Neural progenitor cell (in vitro differentiated cells): ENCODE measurements around the gene MME. TPM values are rescaled to one million over a fixed set of nuclear protein-coding genes. Genes with fewer than 3 reads are reported as not detected.

ENCODE experiments used
- DNase-seq: peaks from one replicate; pipeline ENCODE4 v3.0.0-alpha.2; 2016; ENCODE audit warnings: low spot score
- H2AFZ ChIP-seq: fragments of 200-600 bp; sonication (generic); replicated peaks from 2 replicates; pipeline ENCODE4 v1.6.1; 2016; ENCODE audit warnings: antibody characterized with exemption
- H3F3A ChIP-seq: fragments of 200-600 bp; sonication (generic); 2 replicates; pipeline ENCODE4 v1.6.1; 2016; ENCODE audit warnings: antibody characterized with exemption, low read depth
- H3K27ac ChIP-seq: fragments of 200-600 bp; sonication (generic); 2 replicates; pipeline ENCODE4 v1.5.1; 2016; ENCODE audit warnings: mild to moderate bottlenecking
- H3K27me3 ChIP-seq: fragments of 200-600 bp; sonication (generic); 2 replicates; pipeline ENCODE4 v1.6.1; 2016; ENCODE audit warnings: mild to moderate bottlenecking, moderate library complexity
- H3K36me3 ChIP-seq: fragments of 200-600 bp; sonication (generic); 2 replicates; pipeline ENCODE4 v1.5.1; 2016
- H3K4me1 ChIP-seq: fragments of 200-600 bp; sonication (generic); 2 replicates; pipeline ENCODE4 v1.6.1; 2016; ENCODE audit warnings: mixed run types
- H3K4me2 ChIP-seq: fragments of 200-600 bp; sonication (generic); 2 replicates; pipeline ENCODE4 v1.6.1; 2016
- H3K4me3 ChIP-seq: fragments of 200-600 bp; sonication (generic); 2 replicates; pipeline ENCODE4 v1.5.1; 2016
- H3K79me2 ChIP-seq: fragments of 200-600 bp; sonication (generic); 2 replicates; pipeline ENCODE4 v1.6.1; 2016; ENCODE audit warnings: low read depth
- H3K9ac ChIP-seq: fragments of 200-600 bp; sonication (generic); 2 replicates; pipeline ENCODE4 v1.6.1; 2016
- H3K9me3 ChIP-seq: fragments of 200-600 bp; sonication (generic); 2 replicates; pipeline ENCODE4 v1.5.1; 2016; ENCODE audit warnings: low read depth
- H4K20me1 ChIP-seq: fragments of 200-600 bp; sonication (generic); 2 replicates; pipeline ENCODE4 v1.6.1; 2016; ENCODE audit warnings: low read depth
- H3K27ac Mint-ChIP-seq: 3 replicates; pipeline ENCODE4 v1.8.0; 2021; ENCODE audit warnings: mixed read lengths
- H3K27me3 Mint-ChIP-seq: 2 replicates; pipeline ENCODE4 v1.8.0; 2022; ENCODE audit warnings: low read depth, mild to moderate bottlenecking, inconsistent platforms, moderate library complexity, mixed read lengths; ENCODE audit not compliant: insufficient read depth
- H3K36me3 Mint-ChIP-seq: 3 replicates; pipeline ENCODE4 v1.8.0; 2021; ENCODE audit warnings: mixed read lengths
- H3K4me1 Mint-ChIP-seq: 3 replicates; pipeline ENCODE4 v1.8.0; 2021; ENCODE audit warnings: mixed read lengths
- H3K4me3 Mint-ChIP-seq: 3 replicates; pipeline ENCODE4 v1.8.0; 2021; ENCODE audit warnings: mild to moderate bottlenecking, moderate library complexity, mixed read lengths
- H3K9me3 Mint-ChIP-seq: 3 replicates; pipeline ENCODE4 v1.8.0; 2020; ENCODE audit warnings: mixed read lengths
- EZH2 ChIP-seq: fragments of 200-600 bp; sonication (generic); IDR thresholded peaks from 2 replicates; pipeline ENCODE4 v1.6.1; 2017; ENCODE audit warnings: antibody characterized with exemption, mild to moderate bottlenecking, moderate library complexity
- EZH2phosphoT487 ChIP-seq: fragments of 200-600 bp; sonication (generic); IDR thresholded peaks from 2 replicates; pipeline ENCODE4 v1.6.1; 2017; ENCODE audit warnings: antibody characterized with exemption
- total RNA-seq: library from RNA; depleted of rRNA; stranded (reverse); fragments of >200 nt; gene quantifications from 2 replicates; pipeline ENCODE4 v1.2.3, GENCODE V29; 2015; ENCODE audit warnings: low replicate concordance
- TF ChIP-seq, protein P1 (sequence below): fragments of 200-600 bp; sonication (generic); IDR thresholded peaks from 2 replicates; pipeline ENCODE4 v1.5.1; 2017; ENCODE audit warnings: antibody characterized with exemption, mild to moderate bottlenecking

The MME gene
- total RNA-seq, 1 donor from 2014 or later: 5.0 TPM

DNA sequence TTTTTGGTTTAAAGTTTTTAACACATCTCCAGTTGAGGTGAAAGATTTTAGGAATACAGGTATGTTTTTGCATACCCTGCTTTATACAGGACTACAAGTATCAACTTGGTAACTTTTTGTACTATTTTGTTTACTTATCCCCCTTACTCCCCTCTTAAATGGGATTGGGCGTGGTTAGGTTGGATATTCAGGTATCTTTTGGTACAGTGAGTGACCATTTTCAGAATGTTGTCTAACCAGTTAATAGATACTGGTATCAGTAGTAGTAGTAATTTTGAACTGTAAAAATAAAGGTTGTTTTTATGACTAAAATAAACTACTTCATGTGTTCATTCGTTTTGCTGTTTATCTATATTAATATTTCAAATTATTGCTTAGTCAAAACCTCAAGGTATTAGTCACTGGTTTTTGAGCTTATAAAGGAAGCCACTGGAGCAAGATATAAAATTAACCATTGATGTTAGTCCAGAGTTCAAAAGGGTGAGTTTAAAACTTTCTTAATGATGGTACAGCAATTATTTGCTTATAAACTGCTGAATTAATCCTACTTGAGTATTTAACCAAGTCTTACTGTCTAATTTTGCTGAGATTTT, 3.3 kb downstream of the MME start:
- no peak overlapping the region for H3K4me3 Mint-ChIP-seq
- Histone ChIP-seq H3K4me1 (peaks cover 2% of the 10 kb centered on the region), H3K36me3 (no peaks in the 10 kb centered on the region), H3K9me3 (no peaks in the 10 kb centered on the region), H3F3A (no peaks in the 10 kb centered on the region), H3K79me2 (no peaks in the 10 kb centered on the region), H3K27me3 (peaks cover 37% of the 10 kb centered on the region), H3K27ac (no peak overlapping the region), H2AFZ (no peak overlapping the region), H3K9ac (no peak overlapping the region), H3K4me2 (no peak overlapping the region), H3K4me3 (no peak overlapping the region), H4K20me1 (no peaks in the 10 kb centered on the region)
- no peak for DNase-seq
- no peak overlapping the region for H3K27ac Mint-ChIP-seq
- H3K9me3 Mint-ChIP-seq: no peaks in the 10 kb centered on the region
- peaks cover 14% of the 10 kb centered on the region for H3K4me1 Mint-ChIP-seq
- TF ChIP-seq EZH2 (no peak), EZH2phosphoT487 (no peak)
- TF ChIP-seq, protein P1, sequence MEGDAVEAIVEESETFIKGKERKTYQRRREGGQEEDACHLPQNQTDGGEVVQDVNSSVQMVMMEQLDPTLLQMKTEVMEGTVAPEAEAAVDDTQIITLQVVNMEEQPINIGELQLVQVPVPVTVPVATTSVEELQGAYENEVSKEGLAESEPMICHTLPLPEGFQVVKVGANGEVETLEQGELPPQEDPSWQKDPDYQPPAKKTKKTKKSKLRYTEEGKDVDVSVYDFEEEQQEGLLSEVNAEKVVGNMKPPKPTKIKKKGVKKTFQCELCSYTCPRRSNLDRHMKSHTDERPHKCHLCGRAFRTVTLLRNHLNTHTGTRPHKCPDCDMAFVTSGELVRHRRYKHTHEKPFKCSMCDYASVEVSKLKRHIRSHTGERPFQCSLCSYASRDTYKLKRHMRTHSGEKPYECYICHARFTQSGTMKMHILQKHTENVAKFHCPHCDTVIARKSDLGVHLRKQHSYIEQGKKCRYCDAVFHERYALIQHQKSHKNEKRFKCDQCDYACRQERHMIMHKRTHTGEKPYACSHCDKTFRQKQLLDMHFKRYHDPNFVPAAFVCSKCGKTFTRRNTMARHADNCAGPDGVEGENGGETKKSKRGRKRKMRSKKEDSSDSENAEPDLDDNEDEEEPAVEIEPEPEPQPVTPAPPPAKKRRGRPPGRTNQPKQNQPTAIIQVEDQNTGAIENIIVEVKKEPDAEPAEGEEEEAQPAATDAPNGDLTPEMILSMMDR: no peak
- H3K27me3 Mint-ChIP-seq: peaks cover 11% of the 10 kb centered on the region
- H3K36me3 Mint-ChIP-seq: no peaks in the 10 kb centered on the region

DNA sequence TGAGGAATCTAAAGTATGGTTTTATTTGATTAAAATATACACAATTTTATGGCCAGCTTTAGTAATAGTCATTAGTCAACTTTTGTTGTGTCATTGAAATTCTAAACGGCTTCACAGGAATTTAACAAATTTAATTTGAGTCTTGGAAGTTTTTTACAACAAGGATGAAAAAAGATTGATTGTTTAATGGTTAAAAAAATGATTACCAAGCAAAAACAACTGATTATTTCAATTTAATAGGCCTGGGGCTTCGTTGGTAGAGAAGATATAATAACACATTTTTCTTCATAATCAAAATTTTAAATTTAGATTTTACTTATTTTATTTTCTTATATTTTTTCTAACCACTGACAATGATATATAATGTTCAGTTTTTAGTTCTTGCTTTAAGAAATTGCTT, 4.4 kb downstream of the MME start:
- TF ChIP-seq, protein P1: no peak
- TF ChIP-seq EZH2phosphoT487: no peak
- TF ChIP-seq EZH2: no peak
- peaks cover 28% of the 10 kb centered on the region for H3K27me3 ChIP-seq
- Mint-ChIP-seq H3K9me3 (no peaks in the 10 kb centered on the region), H3K27me3 (peaks cover 8% of the 10 kb centered on the region), H3K4me1 (peaks cover 9% of the 10 kb centered on the region), H3K36me3 (no peaks in the 10 kb centered on the region), H3K27ac (no peak overlapping the region), H3K4me3 (no peak overlapping the region)
- H3K4me3 ChIP-seq: no peak overlapping the region
- no peaks in the 10 kb centered on the region for H3K79me2 ChIP-seq
- H3K9me3 ChIP-seq: no peaks in the 10 kb centered on the region
- H4K20me1 ChIP-seq: no peaks in the 10 kb centered on the region
- H3K4me2 ChIP-seq: no peak overlapping the region
- H3K9ac ChIP-seq: no peak overlapping the region
- no peak overlapping the region for H3K27ac ChIP-seq
- H3K4me1 ChIP-seq: no peaks in the 10 kb centered on the region
- H2AFZ ChIP-seq: no peak overlapping the region
- no peaks in the 10 kb centered on the region for H3K36me3 ChIP-seq
- no peaks in the 10 kb centered on the region for H3F3A ChIP-seq
- DNase-seq: no peak

DNA sequence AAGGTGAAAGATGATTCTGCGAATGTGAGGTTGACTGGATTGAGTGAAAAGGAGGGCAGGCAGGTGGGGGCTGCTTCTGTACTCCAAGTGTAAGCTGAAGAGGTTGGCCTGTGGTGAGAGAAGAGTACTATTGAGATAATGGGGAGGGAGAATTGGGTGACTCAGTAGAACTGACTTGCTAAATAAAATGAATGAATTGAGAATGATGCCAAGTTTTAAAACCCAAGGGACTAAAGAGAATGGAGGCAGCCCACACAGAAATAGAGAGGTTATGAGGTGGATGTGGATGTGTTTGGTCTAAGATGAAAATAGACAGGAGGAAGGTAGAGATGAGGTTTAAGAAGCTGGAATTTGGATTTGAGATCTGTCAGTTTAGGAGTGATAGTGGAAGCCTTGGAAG, 5.9 kb downstream of the MME start:
- Histone ChIP-seq H3K27me3 (peaks cover 15% of the 10 kb centered on the region), H2AFZ (no peak overlapping the region), H3K4me2 (no peak overlapping the region), H3K4me3 (no peak overlapping the region), H3K79me2 (no peaks in the 10 kb centered on the region), H3K9ac (no peak overlapping the region), H3F3A (no peaks in the 10 kb centered on the region), H3K27ac (no peak overlapping the region), H4K20me1 (no peaks in the 10 kb centered on the region), H3K36me3 (no peaks in the 10 kb centered on the region), H3K4me1 (no peaks in the 10 kb centered on the region), H3K9me3 (no peaks in the 10 kb centered on the region)
- Mint-ChIP-seq H3K27ac (no peak overlapping the region), H3K9me3 (no peaks in the 10 kb centered on the region), H3K4me3 (no peak overlapping the region), H3K4me1 (no peaks in the 10 kb centered on the region), H3K27me3 (no peaks in the 10 kb centered on the region), H3K36me3 (no peaks in the 10 kb centered on the region)
- no peak for TF ChIP-seq EZH2phosphoT487
- TF ChIP-seq, protein P1: no peak
- TF ChIP-seq EZH2: no peak
- DNase-seq: no peak
